ELF-1 (cell line): ENCODE results near the gene CEP55.

Experiments
- DNase-seq: peaks from one replicate; pipeline ENCODE4 v3.0.0-alpha.2; 2016; ENCODE audit warnings: low read depth, low spot score

Gene CEP55

DNA sequence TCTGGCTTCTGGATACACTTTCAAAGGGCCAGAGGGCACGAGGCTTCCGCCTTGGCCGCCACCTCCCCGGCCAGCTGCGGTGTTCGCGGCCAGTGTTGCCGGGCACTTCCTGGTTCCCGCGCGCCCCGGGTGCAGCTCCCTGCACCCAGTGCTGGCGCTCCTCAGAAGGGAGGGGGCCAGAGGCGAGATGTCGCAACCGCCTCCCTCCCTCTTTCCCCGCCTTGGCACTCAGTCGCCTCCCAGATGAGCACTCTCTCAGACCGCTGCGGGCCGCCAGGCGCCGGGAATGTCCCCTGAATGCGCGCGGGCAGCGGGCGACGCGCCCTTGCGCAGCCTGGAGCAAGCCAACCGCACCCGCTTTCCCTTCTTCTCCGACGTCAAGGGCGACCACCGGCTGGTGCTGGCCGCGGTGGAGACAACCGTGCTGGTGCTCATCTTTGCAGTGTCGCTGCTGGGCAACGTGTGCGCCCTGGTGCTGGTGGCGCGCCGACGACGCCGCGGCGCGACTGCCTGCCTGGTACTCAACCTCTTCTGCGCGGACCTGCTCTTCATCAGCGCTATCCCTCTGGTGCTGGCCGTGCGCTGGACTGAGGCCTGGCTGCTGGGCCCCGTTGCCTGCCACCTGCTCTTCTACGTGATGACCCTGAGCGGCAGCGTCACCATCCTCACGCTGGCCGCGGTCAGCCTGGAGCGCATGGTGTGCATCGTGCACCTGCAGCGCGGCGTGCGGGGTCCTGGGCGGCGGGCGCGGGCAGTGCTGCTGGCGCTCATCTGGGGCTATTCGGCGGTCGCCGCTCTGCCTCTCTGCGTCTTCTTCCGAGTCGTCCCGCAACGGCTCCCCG is 70.2 kb downstream of the CEP55 start, which contains the start of gene FFAR4:
TSS of gene FFAR4 (plus strand) at position 231 of the 842 bp plus-strand sequence. CDS start at position 287, 56 bp downstream.
- DNase-seq, result peak; percentile 60

DNA sequence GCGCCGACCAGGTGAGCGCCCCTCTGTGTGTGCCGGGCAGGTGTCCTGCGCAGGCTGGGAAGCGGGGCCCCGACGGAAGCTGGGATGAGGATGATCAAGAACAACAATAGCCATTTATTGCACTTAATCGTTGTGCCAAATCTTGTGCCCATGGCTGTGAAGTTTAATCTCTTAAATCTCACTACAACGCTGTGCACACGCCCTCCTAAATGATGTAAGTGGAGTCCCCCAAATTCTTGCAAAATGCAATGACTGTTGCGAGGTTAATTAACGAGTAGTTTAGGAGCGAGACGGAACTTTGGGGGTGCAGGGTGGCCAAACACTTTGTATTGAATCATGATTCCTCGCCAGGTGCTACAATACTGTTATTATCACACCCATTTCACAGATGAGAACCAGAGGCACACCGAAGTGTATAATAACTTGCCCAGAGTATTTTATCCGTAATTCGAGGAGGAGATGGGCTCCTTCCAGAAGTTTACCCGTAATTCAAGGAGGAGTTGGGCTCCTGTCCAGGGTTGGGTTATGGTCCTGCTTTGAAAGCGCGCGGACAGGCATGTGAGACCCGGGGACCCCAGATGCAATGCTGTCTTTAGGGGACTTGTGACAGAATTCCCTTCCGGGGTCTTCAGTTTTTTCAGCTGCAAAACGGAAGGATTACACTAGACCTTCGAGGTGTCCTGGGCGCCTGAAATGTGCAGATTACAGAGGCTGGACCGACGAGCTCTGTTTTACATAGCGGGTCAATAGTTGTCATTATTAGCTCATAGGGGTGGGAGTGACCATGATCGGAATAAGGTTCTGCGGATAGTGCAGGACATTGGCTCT is 71.1 kb downstream of the CEP55 start:
- peak; percentile 17 for DNase-seq

DNA sequence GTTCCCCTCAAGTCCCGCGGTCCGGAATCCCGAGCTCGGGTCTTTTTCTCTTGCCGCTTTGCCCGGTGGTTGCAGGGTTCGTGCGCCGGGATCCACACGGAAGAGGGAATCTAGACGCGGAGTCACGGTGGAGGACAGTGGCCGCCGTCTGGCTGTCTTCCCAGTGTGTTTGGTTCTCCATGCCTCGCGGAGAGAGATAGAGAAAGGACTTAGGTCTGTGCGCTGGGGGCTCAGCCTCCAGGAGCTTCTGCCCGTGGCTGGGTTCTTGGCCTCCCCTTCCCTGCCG is 71.6 kb downstream of the CEP55 start:
- peak; percentile 18 for DNase-seq

DNA sequence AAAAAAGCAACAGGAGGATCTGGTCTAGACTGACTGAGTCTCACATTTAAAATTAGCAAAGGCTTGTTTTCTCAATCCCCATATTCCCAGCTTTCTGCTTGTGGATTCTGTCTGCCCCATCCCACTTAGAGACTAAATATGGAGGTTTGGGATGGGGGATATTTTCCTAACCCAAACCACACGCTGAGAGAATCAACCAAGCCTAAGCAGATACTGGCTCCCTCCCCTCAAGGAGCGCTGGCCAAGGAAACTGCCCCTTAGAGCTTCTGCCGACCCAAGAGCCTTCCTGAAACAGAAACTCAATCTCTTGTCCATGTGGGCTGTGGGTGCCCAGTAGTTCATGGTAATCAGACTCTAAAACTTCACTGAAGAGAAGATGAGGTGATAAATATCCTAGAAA is 74.0 kb downstream of the CEP55 start:
- DNase-seq, result no peak

DNA sequence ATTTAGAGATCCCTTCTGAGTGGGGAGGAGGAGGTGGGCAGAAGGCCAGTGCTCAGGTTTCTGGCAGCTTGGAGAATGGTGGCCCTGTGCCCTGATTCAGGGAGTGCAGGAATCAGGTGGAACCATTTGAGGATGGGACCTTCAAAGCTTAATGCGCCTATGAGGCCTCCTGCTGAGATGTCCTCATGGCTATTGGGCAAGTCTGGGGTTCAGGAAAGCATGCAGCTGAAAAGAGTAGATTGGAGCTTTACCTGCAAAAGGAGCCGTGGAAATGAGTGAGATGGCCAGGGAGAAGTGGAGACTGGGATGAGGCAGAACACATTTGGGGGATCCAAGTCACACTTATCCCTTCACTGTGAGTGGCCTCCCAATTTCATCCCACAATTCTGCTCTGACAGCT is 76.2 kb downstream of the CEP55 start:
- no peak for DNase-seq

DNA sequence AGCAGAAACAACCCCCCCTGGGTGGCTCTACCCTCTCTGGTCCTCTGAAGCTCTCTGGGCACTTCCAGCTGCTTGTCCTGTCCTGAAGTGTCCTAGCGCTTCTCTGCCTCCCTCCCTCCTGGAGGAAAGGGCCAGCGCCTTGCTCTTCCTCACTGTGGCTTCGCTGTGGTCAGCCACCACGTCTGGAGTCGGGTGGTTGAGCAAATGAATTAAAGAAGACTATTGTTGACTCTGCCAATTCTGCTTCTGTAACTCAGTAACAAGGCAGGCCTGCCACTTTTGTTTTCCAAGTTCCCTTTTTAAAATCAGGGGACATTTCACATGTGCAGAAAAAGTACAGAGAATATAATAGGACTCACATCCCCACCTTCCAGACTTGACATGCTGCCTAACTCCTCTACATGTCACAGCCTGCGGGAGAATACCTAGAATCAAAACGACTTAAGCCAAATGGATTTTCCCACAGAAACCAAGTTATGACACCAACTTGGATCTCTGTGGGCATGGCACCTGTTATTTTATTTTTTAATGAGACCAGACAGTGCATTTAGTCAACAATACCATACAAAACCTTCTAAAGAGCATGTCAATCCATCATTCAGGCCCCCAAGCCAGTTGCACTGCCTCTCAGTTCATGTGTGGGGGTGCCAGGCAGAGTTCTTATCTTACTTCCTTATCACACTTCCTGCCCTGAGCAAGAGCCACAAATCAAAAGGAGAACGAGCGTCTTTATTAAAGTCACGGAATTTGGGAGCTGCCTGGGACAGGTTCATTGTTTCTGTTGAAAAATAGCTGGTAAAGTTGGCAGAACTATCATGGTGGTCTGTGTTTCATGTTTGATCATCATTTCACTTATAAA is 76.9 kb downstream of the CEP55 start:
- no peak for DNase-seq

DNA sequence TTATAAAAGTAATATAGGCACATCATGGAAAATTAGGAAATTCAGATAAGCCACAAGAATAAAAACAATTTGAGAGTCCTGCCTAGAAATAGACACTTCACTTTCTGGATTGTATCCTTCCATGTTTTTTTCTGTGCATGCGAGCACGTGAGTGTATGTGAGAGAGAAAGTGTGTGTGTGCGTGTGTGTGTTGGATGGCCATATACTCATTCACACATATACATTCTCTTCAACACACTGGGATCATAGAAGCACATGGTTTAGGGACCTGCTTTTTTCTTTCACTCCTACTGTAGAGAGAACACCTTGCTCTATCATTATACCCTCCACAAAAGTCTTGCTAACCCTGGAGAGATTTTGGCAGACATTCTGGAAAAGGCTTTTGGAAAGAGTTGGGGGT is 77.5 kb downstream of the CEP55 start:
- no peak for DNase-seq

DNA sequence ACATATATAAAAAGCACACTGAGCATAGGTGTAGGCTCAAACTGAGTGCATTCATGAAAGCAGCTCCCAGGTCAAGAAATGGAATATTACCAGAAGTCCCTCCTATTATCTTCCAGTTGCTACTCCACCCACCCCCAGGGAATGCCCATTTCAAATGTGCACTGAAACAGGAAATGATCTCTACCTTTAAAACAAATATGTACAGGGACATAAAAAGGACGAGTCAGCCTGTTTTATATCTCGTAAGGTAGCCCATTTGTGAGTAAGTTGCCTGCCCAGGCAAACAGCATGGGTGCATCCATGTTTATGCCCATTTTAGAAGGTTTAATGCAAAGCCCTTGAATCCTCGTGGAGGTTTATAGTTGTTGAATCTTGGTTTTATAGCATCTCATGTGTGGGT is 80.5 kb downstream of the CEP55 start:
- DNase-seq, result no peak

DNA sequence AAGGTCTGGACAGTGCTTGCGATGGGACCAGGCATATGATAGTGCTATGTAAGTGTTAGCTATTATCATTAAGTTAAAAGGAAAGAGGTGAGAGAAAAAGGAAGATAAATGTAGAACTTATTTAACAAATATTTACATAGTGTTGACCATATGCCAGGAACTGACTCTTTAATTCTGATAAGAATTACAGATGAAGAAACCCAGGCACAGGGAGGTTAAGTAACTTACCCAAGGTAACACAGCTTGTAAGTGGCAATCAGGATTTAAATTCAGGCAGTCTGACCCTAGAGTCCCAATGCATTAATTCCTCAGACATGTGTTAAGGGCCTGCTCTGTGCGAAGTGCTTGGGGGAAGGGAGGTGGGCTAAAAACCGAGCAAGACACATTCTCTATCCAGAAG is 81.2 kb downstream of the CEP55 start:
- DNase-seq, result no peak
